ENCODE measurements around the gene LDB2. TPM values are rescaled to one million over a fixed set of nuclear protein-coding genes. Genes with fewer than 3 reads are reported as not detected.
A peak's percentile ranks its signal among the peaks of the same experiment; 100 is the strongest.

The LDB2 gene
- total and polyA plus RNA-seq, 4 donors, result 11.0 to 128 (median 55.7) TPM

GRCh38 chr4:16686195-16686594 lies 212.2 kb downstream of the LDB2 start:
- Histone ChIP-seq H3K4me3 (ENCODE audit: low read length in 2 of 2) (no peak overlapping the region), H3K27ac (ENCODE audit: low read depth in 1 of 2, low read length in 2 of 2) (no peak overlapping the region), H3K4me1 (ENCODE audit: control insufficient read depth in 1 of 2, insufficient read depth in 2 of 2, low read length in 2 of 2) (peaks cover 0 to 3% of the 10 kb centered on the region in 2 donors), H3K27me3 (ENCODE audit: control insufficient read depth in 1 of 2, insufficient read depth in 2 of 2, low read length in 1 of 2) (no peaks in the 10 kb centered on the region), H3K9me3 (ENCODE audit: control insufficient read depth, low read length) (no peaks in the 10 kb centered on the region), H3K36me3 (ENCODE audit: control insufficient read depth in 1 of 2, insufficient read depth in 2 of 2, low read length in 1 of 2) (no peaks in the 10 kb centered on the region)
- 7 to 12% methylated on average over 2 of the region's 2 CpGs for WGBS, 2 donors
- ATAC-seq (ENCODE audit: low FRiP score) (peak; percentile 77), DNase-seq (no peak)
- intact Hi-C loops (cut with DNase I), result no loop called here

- intact Hi-C loops (cut with DNase I), result no loop called here
Observed at GRCh38 chr4:16685536-16685935, 212.9 kb downstream of the LDB2 start.

GRCh38 chr4:16684935-16685334 lies 213.5 kb downstream of the LDB2 start:
- Histone ChIP-seq H3K4me1 (ENCODE audit: control insufficient read depth in 1 of 2, insufficient read depth in 2 of 2, low read length in 2 of 2) (peaks cover 0 to 3% of the 10 kb centered on the region in 2 donors), H3K36me3 (ENCODE audit: control insufficient read depth in 1 of 2, insufficient read depth in 2 of 2, low read length in 1 of 2) (no peaks in the 10 kb centered on the region), H3K9me3 (ENCODE audit: control insufficient read depth, low read length) (no peaks in the 10 kb centered on the region), H3K4me3 (ENCODE audit: low read length in 2 of 2) (no peak overlapping the region), H3K27me3 (ENCODE audit: control insufficient read depth in 1 of 2, insufficient read depth in 2 of 2, low read length in 1 of 2) (no peaks in the 10 kb centered on the region), H3K27ac (ENCODE audit: low read depth in 1 of 2, low read length in 2 of 2) (peak overlapping the region in 1 of 2 donors; percentile 51)
- intact Hi-C loops (cut with DNase I), result no loop called here
- DNase-seq, result no peak
- no peak for ATAC-seq (ENCODE audit: low FRiP score)
- 58 to 60% methylated on average over 3 of the region's 3 CpGs for WGBS, 2 donors

More at GRCh38 chr4:16685536-16685935, 212.9 kb downstream of the LDB2 start:
- ATAC-seq (ENCODE audit: low FRiP score), result no peak
- Histone ChIP-seq H3K27me3 (ENCODE audit: control insufficient read depth in 1 of 2, insufficient read depth in 2 of 2, low read length in 1 of 2) (no peaks in the 10 kb centered on the region), H3K4me3 (ENCODE audit: low read length in 2 of 2) (no peak overlapping the region), H3K36me3 (ENCODE audit: control insufficient read depth in 1 of 2, insufficient read depth in 2 of 2, low read length in 1 of 2) (no peaks in the 10 kb centered on the region), H3K4me1 (ENCODE audit: control insufficient read depth in 1 of 2, insufficient read depth in 2 of 2, low read length in 2 of 2) (peaks cover 0 to 3% of the 10 kb centered on the region in 2 donors), H3K9me3 (ENCODE audit: control insufficient read depth, low read length) (no peaks in the 10 kb centered on the region), H3K27ac (ENCODE audit: low read depth in 1 of 2, low read length in 2 of 2) (no peak overlapping the region)
- WGBS, 2 donors, result 88 to 89% methylated on average over 8 of the region's 8 CpGs
- no peak for DNase-seq

- Histone ChIP-seq H3K9me3 (ENCODE audit: control insufficient read depth, low read length) (no peaks in the 10 kb centered on the region), H3K4me3 (ENCODE audit: low read length in 2 of 2) (no peak overlapping the region), H3K36me3 (ENCODE audit: control insufficient read depth in 1 of 2, insufficient read depth in 2 of 2, low read length in 1 of 2) (no peaks in the 10 kb centered on the region), H3K4me1 (ENCODE audit: control insufficient read depth in 1 of 2, insufficient read depth in 2 of 2, low read length in 2 of 2) (peaks cover 0 to 3% of the 10 kb centered on the region in 2 donors), H3K27me3 (ENCODE audit: control insufficient read depth in 1 of 2, insufficient read depth in 2 of 2, low read length in 1 of 2) (no peaks in the 10 kb centered on the region), H3K27ac (ENCODE audit: low read depth in 1 of 2, low read length in 2 of 2) (no peak overlapping the region)
- DNase-seq (no peak), ATAC-seq (ENCODE audit: low FRiP score) (peak; percentile 68)
- WGBS, 2 donors, result 4 to 5% methylated on average over 6 of the region's 6 CpGs
- intact Hi-C loops (cut with DNase I), result no loop called here
Observed at GRCh38 chr4:16684097-16684496, 214.3 kb downstream of the LDB2 start.

- intact Hi-C loops (cut with DNase I), result no loop called here
- DNase-seq, result no peak
- Histone ChIP-seq H3K36me3 (ENCODE audit: control insufficient read depth in 1 of 2, insufficient read depth in 2 of 2, low read length in 1 of 2) (no peaks in the 10 kb centered on the region), H3K4me3 (ENCODE audit: low read length in 2 of 2) (no peak overlapping the region), H3K27me3 (ENCODE audit: control insufficient read depth in 1 of 2, insufficient read depth in 2 of 2, low read length in 1 of 2) (no peaks in the 10 kb centered on the region), H3K4me1 (ENCODE audit: control insufficient read depth in 1 of 2, insufficient read depth in 2 of 2, low read length in 2 of 2) (peaks cover 0 to 3% of the 10 kb centered on the region in 2 donors), H3K27ac (ENCODE audit: low read depth in 1 of 2, low read length in 2 of 2) (no peak overlapping the region), H3K9me3 (ENCODE audit: control insufficient read depth, low read length) (no peaks in the 10 kb centered on the region)
- no peak for ATAC-seq (ENCODE audit: low FRiP score)
- 85 to 90% methylated on average over 3 of the region's 3 CpGs for WGBS, 2 donors
Observed at GRCh38 chr4:16682975-16683374, 215.5 kb downstream of the LDB2 start.

GRCh38 chr4:16677001-16677944 lies 221.2 kb downstream of the LDB2 start:
- no peak overlapping the region for H3K4me3 ChIP-seq (ENCODE audit: low read length in 2 of 2)
- H3K27me3 ChIP-seq (ENCODE audit: control insufficient read depth in 1 of 2, insufficient read depth in 2 of 2, low read length in 1 of 2), result no peaks in the 10 kb centered on the region
- ATAC-seq (ENCODE audit: low FRiP score) (peak; percentile 33), DNase-seq (no peak)
- peaks cover 1 to 4% of the 10 kb centered on the region in 2 donors for H3K4me1 ChIP-seq (ENCODE audit: control insufficient read depth in 1 of 2, insufficient read depth in 2 of 2, low read length in 2 of 2)
- no peaks in the 10 kb centered on the region for H3K9me3 ChIP-seq (ENCODE audit: control insufficient read depth, low read length)
- H3K36me3 ChIP-seq (ENCODE audit: control insufficient read depth in 1 of 2, insufficient read depth in 2 of 2, low read length in 1 of 2), result no peaks in the 10 kb centered on the region
- 82 to 83% methylated on average over 5 of the region's 5 CpGs for WGBS, 2 donors
- no peak overlapping the region for H3K27ac ChIP-seq (ENCODE audit: low read depth in 1 of 2, low read length in 2 of 2)
- intact Hi-C loops (cut with DNase I), result no loop called here

- no peak overlapping the region for H3K4me3 ChIP-seq (ENCODE audit: low read length in 2 of 2)
- no peak overlapping the region for H3K27ac ChIP-seq (ENCODE audit: low read depth in 1 of 2, low read length in 2 of 2)
- WGBS, 2 donors, result 87 to 90% methylated on average over 3 of the region's 3 CpGs
- no peak for DNase-seq
- peaks cover 3 to 5% of the 10 kb centered on the region in 2 donors for H3K4me1 ChIP-seq (ENCODE audit: control insufficient read depth in 1 of 2, insufficient read depth in 2 of 2, low read length in 2 of 2)
- ATAC-seq (ENCODE audit: low FRiP score), result no peak
- H3K9me3 ChIP-seq (ENCODE audit: control insufficient read depth, low read length), result no peaks in the 10 kb centered on the region
- no peaks in the 10 kb centered on the region for H3K36me3 ChIP-seq (ENCODE audit: control insufficient read depth in 1 of 2, insufficient read depth in 2 of 2, low read length in 1 of 2)
- no peaks in the 10 kb centered on the region for H3K27me3 ChIP-seq (ENCODE audit: control insufficient read depth in 1 of 2, insufficient read depth in 2 of 2, low read length in 1 of 2)
- intact Hi-C loops (cut with DNase I), result no loop called here
Observed at GRCh38 chr4:16676230-16676770, 222.1 kb downstream of the LDB2 start.

GRCh38 chr4:16674082-16674481 lies 224.4 kb downstream of the LDB2 start:
- DNase-seq (no peak), ATAC-seq (ENCODE audit: low FRiP score) (no peak)
- intact Hi-C loops (cut with DNase I), result no loop called here
- Histone ChIP-seq H3K4me3 (ENCODE audit: low read length in 2 of 2) (no peak overlapping the region), H3K27ac (ENCODE audit: low read depth in 1 of 2, low read length in 2 of 2) (no peak overlapping the region), H3K36me3 (ENCODE audit: control insufficient read depth in 1 of 2, insufficient read depth in 2 of 2, low read length in 1 of 2) (no peaks in the 10 kb centered on the region), H3K9me3 (ENCODE audit: control insufficient read depth, low read length) (no peaks in the 10 kb centered on the region), H3K27me3 (ENCODE audit: control insufficient read depth in 1 of 2, insufficient read depth in 2 of 2, low read length in 1 of 2) (no peaks in the 10 kb centered on the region), H3K4me1 (ENCODE audit: control insufficient read depth in 1 of 2, insufficient read depth in 2 of 2, low read length in 2 of 2) (peaks cover 5 to 6% of the 10 kb centered on the region in 2 donors)
- 83 to 94% methylated on average over 7 of the region's 7 CpGs for WGBS, 2 donors

GRCh38 chr4:16672421-16672820 lies 226.0 kb downstream of the LDB2 start:
- DNase-seq, result no peak
- 8 to 18% methylated on average over 2 of the region's 2 CpGs for WGBS, 2 donors
- Histone ChIP-seq H3K27ac (ENCODE audit: low read depth in 1 of 2, low read length in 2 of 2) (no peak overlapping the region), H3K9me3 (ENCODE audit: control insufficient read depth, low read length) (no peaks in the 10 kb centered on the region), H3K36me3 (ENCODE audit: control insufficient read depth in 1 of 2, insufficient read depth in 2 of 2, low read length in 1 of 2) (no peaks in the 10 kb centered on the region), H3K4me3 (ENCODE audit: low read length in 2 of 2) (no peak overlapping the region), H3K27me3 (ENCODE audit: control insufficient read depth in 1 of 2, insufficient read depth in 2 of 2, low read length in 1 of 2) (no peaks in the 10 kb centered on the region), H3K4me1 (ENCODE audit: control insufficient read depth in 1 of 2, insufficient read depth in 2 of 2, low read length in 2 of 2) (peaks cover 5 to 6% of the 10 kb centered on the region in 2 donors)
- intact Hi-C loops (cut with DNase I), result no loop called here
- ATAC-seq (ENCODE audit: low FRiP score), result no peak
